ENCODE data around the gene MKI67. TPM values are rescaled to one million over a fixed set of nuclear protein-coding genes. Genes with fewer than 3 reads are reported as not detected.

Gene MKI67
- total and polyA plus RNA-seq, 8 donors: 0.61 to 60.8 (median 7.7) TPM

- no peak overlapping the region for H3K4me3 ChIP-seq
- intact Hi-C loops (cut with DNase I; ENCODE audit: low total_unique reads): no loop called here
- WGBS, 5 donors: 88 to 94% (median 93%) methylated on average over 9 of the region's 9 CpGs
Observed at GRCh38 chr10:128158021-128158795, 32.0 kb upstream of the MKI67 start.

DNA sequence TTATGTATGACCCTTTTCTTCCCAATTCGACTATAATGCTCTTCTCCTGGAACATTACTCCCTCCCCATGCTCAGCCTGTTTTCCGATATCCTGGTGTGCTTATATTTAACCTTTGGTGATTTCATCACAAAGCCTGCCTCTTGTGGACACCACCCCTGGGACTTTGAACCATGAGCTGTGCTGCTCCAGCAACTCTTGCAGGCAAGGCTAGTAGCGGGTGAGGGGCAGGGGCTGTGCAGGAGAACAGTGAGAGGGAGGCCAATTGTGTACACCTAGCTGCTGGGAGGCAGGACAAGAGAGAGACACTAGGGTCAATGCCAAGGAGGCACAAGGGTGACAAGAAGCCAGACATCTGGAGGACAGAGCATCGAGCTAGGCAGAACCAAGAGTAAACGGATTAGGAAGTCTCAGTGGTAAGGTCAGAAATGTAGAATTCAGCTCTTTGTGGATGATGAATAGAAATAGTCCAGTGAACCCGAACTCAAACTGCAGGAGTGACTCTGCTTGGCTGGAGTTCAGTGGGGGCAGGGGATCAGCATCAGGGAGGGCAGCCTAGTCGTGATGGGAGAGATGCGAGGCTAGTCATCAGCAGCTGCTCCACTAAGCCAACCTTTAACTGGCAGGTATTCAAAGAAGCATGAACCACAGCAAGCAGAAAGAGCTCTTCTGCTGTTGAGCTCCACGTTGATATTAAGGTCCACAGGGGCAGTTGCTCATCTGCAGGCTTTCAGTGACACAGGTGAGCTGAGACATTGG is 31.0 kb upstream of the MKI67 start:
- Histone ChIP-seq H3K36me3 (no peaks in the 10 kb centered on the region), H3K4me1 (no peaks in the 10 kb centered on the region), H3K9me3 (no peaks in the 10 kb centered on the region), H3K27ac (no peak overlapping the region), H3K27me3 (peaks cover 0 to 48% (median 4%) of the 10 kb centered on the region in 3 donors), H3K4me3 (no peak overlapping the region)
- WGBS, 5 donors: 44 to 51% (median 46%) methylated on average over 9 of the region's 9 CpGs
- intact Hi-C loops (cut with DNase I; ENCODE audit: low total_unique reads): no loop called here
- TF ChIP-seq CTCF (IDR thresholded peaks at IDR 0.05) (no peak), EP300 (IDR thresholded peaks at IDR 0.05) (no peak), POLR2AphosphoS5 (IDR thresholded peaks at IDR 0.05) (no peak), POLR2A (IDR thresholded peaks at IDR 0.05) (no peak)
- peak; percentile 43 to 86 for DNase-seq

More at GRCh38 chr10:128158021-128158795, 32.0 kb upstream of the MKI67 start:
- Histone ChIP-seq H3K36me3 (no peaks in the 10 kb centered on the region), H3K27me3 (peaks cover 0 to 44% (median 2%) of the 10 kb centered on the region in 3 donors), H3K27ac (no peak overlapping the region), H3K4me1 (no peaks in the 10 kb centered on the region), H3K9me3 (no peaks in the 10 kb centered on the region)
- TF ChIP-seq POLR2AphosphoS5 (IDR thresholded peaks at IDR 0.05) (no peak), CTCF (IDR thresholded peaks at IDR 0.05) (no peak), EP300 (IDR thresholded peaks at IDR 0.05) (no peak), POLR2A (IDR thresholded peaks at IDR 0.05) (no peak)
- DNase-seq: no peak

DNA sequence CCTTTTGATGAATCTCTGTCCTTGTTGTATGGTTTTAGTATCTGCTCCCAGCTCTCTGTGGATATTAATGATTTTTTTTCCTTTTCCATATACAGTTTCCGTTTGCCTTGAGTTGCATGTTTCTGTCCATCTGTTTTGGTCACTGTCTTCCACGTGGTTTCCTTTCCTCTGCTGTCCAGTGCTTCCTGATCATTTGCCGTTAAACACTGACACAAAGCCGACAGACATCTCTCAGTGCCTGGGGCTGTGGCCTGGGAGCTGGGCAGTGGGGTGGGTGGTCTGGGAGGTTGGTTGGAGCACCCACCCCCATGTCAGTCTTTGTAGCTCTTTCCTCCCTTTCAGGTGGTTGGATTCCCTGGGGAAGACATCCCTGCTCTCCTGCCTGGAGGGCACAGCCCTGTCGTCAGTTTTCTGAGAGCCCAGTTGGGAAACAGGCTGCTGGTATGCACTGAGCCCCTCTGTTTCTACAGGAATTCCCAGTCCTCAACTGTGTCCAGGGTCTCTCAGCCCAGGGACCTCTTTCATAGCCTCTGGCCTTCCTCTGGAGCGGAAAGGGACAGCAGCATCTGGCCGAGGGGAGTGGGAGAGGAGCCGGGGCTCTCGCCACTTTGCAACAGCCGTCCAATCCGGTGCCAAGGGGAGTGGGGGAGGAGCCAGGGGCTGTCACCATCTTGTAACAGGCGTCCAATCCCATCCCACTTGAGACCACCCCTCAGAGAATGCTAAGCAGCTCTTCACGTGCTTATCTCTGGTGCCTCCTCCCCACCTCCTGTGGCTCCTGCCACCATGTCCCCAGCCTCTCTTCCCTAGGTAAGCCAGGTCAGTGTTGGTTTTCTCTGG is 26.7 kb upstream of the MKI67 start:
- no peak for DNase-seq
- H3K9me3 ChIP-seq: no peaks in the 10 kb centered on the region
- H3K36me3 ChIP-seq: no peaks in the 10 kb centered on the region
- intact Hi-C loops (cut with DNase I; ENCODE audit: low total_unique reads): no loop called here
- no peak overlapping the region for H3K27ac ChIP-seq
- 52 to 77% (median 68%) methylated on average over 7 to 13 of the region's 13 CpGs for WGBS, 5 donors
- peaks cover 0 to 73% (median 14%) of the 10 kb centered on the region in 3 donors for H3K27me3 ChIP-seq
- no peak overlapping the region for H3K4me3 ChIP-seq
- TF ChIP-seq POLR2A (IDR thresholded peaks at IDR 0.05): no peak
- TF ChIP-seq EP300 (IDR thresholded peaks at IDR 0.05): no peak
- TF ChIP-seq CTCF (IDR thresholded peaks at IDR 0.05): no peak
- TF ChIP-seq POLR2AphosphoS5 (IDR thresholded peaks at IDR 0.05): no peak
- peaks cover 6 to 14% (median 7%) of the 10 kb centered on the region in 4 donors for H3K4me1 ChIP-seq

DNA sequence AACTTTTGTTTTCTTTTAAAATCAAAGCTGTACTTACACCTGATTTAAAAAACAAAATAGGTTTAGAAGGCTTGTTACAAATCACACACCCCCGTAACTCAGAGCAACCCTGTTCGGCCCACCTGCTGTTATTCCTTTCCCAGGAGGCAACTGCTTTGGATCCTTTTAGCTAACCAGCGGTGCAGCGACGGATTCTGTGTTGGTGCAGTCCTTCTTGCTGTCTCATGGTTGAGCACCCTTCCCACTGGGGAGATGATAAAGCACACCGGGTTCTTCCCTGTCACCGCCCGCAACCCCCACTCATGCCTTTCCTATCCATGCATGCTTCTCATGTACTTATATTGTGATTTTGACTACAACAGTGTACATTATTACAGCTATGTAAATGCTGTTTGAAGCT is 24.8 kb upstream of the MKI67 start:
- WGBS, 5 donors: 92 to 96% (median 93%) methylated on average over 8 of the region's 8 CpGs
- intact Hi-C loops (cut with DNase I; ENCODE audit: low total_unique reads): no loop called here
- no peaks in the 10 kb centered on the region for H3K36me3 ChIP-seq
- peaks cover 0 to 5% (median 0%) of the 10 kb centered on the region in 4 donors for H3K9me3 ChIP-seq
- no peak for DNase-seq
- H3K27ac ChIP-seq: no peak overlapping the region
- H3K27me3 ChIP-seq: peaks cover 0 to 75% (median 14%) of the 10 kb centered on the region in 3 donors
- H3K4me3 ChIP-seq: no peak overlapping the region
- H3K4me1 ChIP-seq: peaks cover 6 to 14% (median 7%) of the 10 kb centered on the region in 4 donors
- TF ChIP-seq EP300 (IDR thresholded peaks at IDR 0.05): no peak
- no peak for TF ChIP-seq POLR2AphosphoS5 (IDR thresholded peaks at IDR 0.05)
- no peak for TF ChIP-seq CTCF (IDR thresholded peaks at IDR 0.05)
- TF ChIP-seq POLR2A (IDR thresholded peaks at IDR 0.05): no peak

Data from stomach (tissue), 9 donors.